HL-60 (cell line): ENCODE results near the gene ROBO1.

ENCODE experiments used
- DNase-seq, 2 experiments: peaks; one replicate each; pipeline ENCODE4 v3.0.0-alpha.2; 2010 to 2020; ENCODE audit warnings: low read depth in 1 of 2, low spot score in 1 of 2
- H3K27ac ChIP-seq: fragments of 250-450 bp; sonication (Bioruptor Pico); replicated peaks from 2 replicates; pipeline ENCODE4 v1.5.1; 2020; ENCODE audit warnings: mild to moderate bottlenecking, moderate library complexity
- H3K27me3 ChIP-seq: fragments of 250-450 bp; sonication (Bioruptor Pico); 2 replicates; pipeline ENCODE4 v1.5.1; 2021; ENCODE audit warnings: mild to moderate bottlenecking, moderate library complexity; ENCODE audit not compliant: insufficient read depth, poor library complexity, severe bottlenecking
- H3K4me3 ChIP-seq: replicated peaks from 2 replicates; pipeline ENCODE4 v1.5.1; 2011; ENCODE audit warnings: mild to moderate bottlenecking, control low read depth, low read length; ENCODE audit not compliant: insufficient read depth
- CTCF ChIP-seq: IDR thresholded peaks from one replicate; pipeline ENCODE4 v1.5.1; 2011; ENCODE audit warnings: low read length, control low read depth, inconsistent platforms; ENCODE audit not compliant: insufficient read depth
- GABPA ChIP-seq: IDR thresholded peaks from 2 replicates; pipeline ENCODE4 v1.6.1; 2012; ENCODE audit warnings: low read depth
- POLR2AphosphoS5 ChIP-seq: IDR thresholded peaks from 2 replicates; pipeline ENCODE4 v1.6.1; 2012; ENCODE audit warnings: low read depth
- REST ChIP-seq: IDR thresholded peaks from 2 replicates; pipeline ENCODE4 v1.6.1; 2012; ENCODE audit warnings: low read depth; ENCODE audit not compliant: insufficient replicate concordance
- SPI1 ChIP-seq: IDR thresholded peaks from 2 replicates; pipeline ENCODE4 v1.6.1; 2012; ENCODE audit warnings: low read depth, mild to moderate bottlenecking, borderline replicate concordance

The ROBO1 gene

GRCh38 chr3:78644847-78645246 lies 1123.0 kb downstream of the ROBO1 start:
- H3K27ac ChIP-seq, result no peak overlapping the region

DNA sequence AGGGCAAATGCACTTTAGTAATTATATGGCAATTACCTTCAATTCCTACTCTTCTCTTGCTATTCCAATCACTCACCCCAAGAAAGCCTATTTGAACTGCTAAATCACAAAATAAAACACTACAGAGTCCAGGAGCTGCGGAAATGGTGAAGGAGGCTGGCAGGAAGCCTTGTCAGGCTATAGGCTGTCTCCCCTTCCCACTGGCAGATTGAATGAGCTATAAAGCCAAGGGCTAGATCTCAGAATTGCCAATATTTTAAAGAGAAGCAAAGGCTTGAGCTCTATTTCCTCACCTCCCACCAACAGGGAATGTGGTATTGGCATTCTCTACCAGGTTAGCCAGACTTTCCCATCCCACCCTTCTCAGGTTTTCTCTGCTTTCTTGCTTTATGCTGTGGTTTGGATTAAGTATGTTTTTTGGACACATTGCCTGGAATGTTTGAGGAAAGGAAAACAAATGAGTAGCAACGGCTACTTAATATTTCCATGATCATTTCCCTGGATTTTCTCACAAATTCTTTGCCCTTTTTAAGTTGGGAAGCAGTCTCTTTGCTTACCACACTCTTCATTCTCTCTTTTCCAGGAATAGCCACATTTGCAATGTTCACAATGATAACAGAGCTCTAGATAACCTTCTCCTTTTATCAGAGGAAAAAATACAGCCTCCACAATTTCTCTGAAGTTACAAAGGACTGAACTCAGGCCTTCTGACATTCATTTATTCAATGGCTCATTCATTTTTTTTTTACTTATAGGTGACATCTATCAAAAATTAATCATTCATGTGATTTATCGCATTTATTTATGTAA lies 1125.4 kb downstream of the ROBO1 start:
- H3K27ac ChIP-seq, result no peak overlapping the region
- H3K4me3 ChIP-seq, result no peak overlapping the region
- no peaks in the 10 kb centered on the region for H3K27me3 ChIP-seq
- no peak for DNase-seq
- TF ChIP-seq SPI1 (no peak), CTCF (no peak), POLR2AphosphoS5 (no peak), REST (no peak), GABPA (no peak)

More at GRCh38 chr3:78644847-78645246, 1123.0 kb downstream of the ROBO1 start:
- no peak for DNase-seq
- Histone ChIP-seq H3K27me3 (no peaks in the 10 kb centered on the region), H3K4me3 (no peak overlapping the region)
- no peak for TF ChIP-seq CTCF
- TF ChIP-seq GABPA, result no peak
- no peak for TF ChIP-seq SPI1
- no peak for TF ChIP-seq POLR2AphosphoS5
- no peak for TF ChIP-seq REST

- Histone ChIP-seq H3K27ac (no peak overlapping the region), H3K4me3 (no peak overlapping the region), H3K27me3 (no peaks in the 10 kb centered on the region)
- TF ChIP-seq REST (no peak), GABPA (no peak), POLR2AphosphoS5 (no peak), CTCF (no peak), SPI1 (no peak)
- DNase-seq, result no peak
These were observed 1126.1 kb downstream of the ROBO1 start for GRCh38 chr3:78641703-78642102.
